Fibroblast of lung (primary cell): ENCODE results near the gene MDC1. TPM values are rescaled to one million over a fixed set of nuclear protein-coding genes. Genes with fewer than 3 reads are reported as not detected.

ENCODE experiments used
- DNase-seq, 2 donors: peaks; one replicate each; pipeline versions ENCODE4 v3.0.0 to v3.0.0-alpha.2; 2010; ENCODE audit warnings: low read depth in 2 of 2
- H2AFZ ChIP-seq: 2 replicates; pipeline ENCODE4 v1.5.1; 2012; ENCODE audit warnings: low read length, control low read depth, inconsistent platforms
- H3K27ac ChIP-seq: 2 replicates; pipeline ENCODE4 v1.5.1; 2011; ENCODE audit warnings: low read length, control low read depth; ENCODE audit not compliant: insufficient read depth
- H3K27me3 ChIP-seq: 2 replicates; pipeline ENCODE4 v1.5.1; 2011; ENCODE audit warnings: mild to moderate bottlenecking, low read length; ENCODE audit not compliant: control insufficient read depth, insufficient read depth
- H3K36me3 ChIP-seq: 2 replicates; pipeline ENCODE4 v1.5.1; 2011; ENCODE audit warnings: low read length; ENCODE audit not compliant: control insufficient read depth, insufficient read depth
- H3K4me1 ChIP-seq: 2 replicates; pipeline ENCODE4 v1.5.1; 2011; ENCODE audit warnings: low read length; ENCODE audit not compliant: control insufficient read depth, insufficient read depth; ENCODE audit errors: extremely low read depth
- H3K4me2 ChIP-seq: 2 replicates; pipeline ENCODE4 v1.5.1; 2011; ENCODE audit warnings: low read length, control low read depth; ENCODE audit not compliant: insufficient read depth; ENCODE audit errors: extremely low read depth
- H3K4me3 ChIP-seq, 4 experiments: fragments of 200-600 bp in 1 of 4; sonication (generic) in 1 of 4; replicated peaks in 1 of 4; 2 replicates each; pipeline ENCODE4 v1.5.1; 2011 to 2016; ENCODE audit warnings: low read length in 4 of 4, low read depth in 3 of 4, mild to moderate bottlenecking in 3 of 4, control low read depth in 2 of 4, inconsistent platforms in 1 of 4, mixed read lengths in 1 of 4; ENCODE audit not compliant: insufficient read depth in 1 of 4; ENCODE audit errors: control extremely low read depth in 1 of 4
- H3K79me2 ChIP-seq: 2 replicates; pipeline ENCODE4 v1.5.1; 2012; ENCODE audit warnings: mild to moderate bottlenecking, low read length, inconsistent platforms; ENCODE audit not compliant: control insufficient read depth, insufficient read depth
- H3K9ac ChIP-seq: 2 replicates; pipeline ENCODE4 v1.5.1; 2011; ENCODE audit warnings: mild to moderate bottlenecking, low read length, control low read depth; ENCODE audit not compliant: insufficient read depth
- H3K9me3 ChIP-seq: 2 replicates; pipeline ENCODE4 v1.5.1; 2012; ENCODE audit warnings: low read depth, low read length; ENCODE audit not compliant: control insufficient read depth, insufficient read depth
- H4K20me1 ChIP-seq: 2 replicates; pipeline ENCODE4 v1.5.1; 2011; ENCODE audit warnings: low read length; ENCODE audit not compliant: control insufficient read depth, insufficient read depth; ENCODE audit errors: extremely low read depth
- EZH2 ChIP-seq: IDR thresholded peaks from 2 replicates; pipeline ENCODE4 v1.5.1; 2012; ENCODE audit warnings: low read length, control low read depth, mild to moderate bottlenecking; ENCODE audit errors: missing control alignments
- polyA plus RNA-seq, 2 donors: library from polyadenylated mRNA; depleted of rRNA in 1 of 2; stranded (reverse) in 1 of 2; unstranded in 1 of 2; fragments of >200 nt; gene quantifications; 2 replicates each; pipeline ENCODE4 v1.2.1, GENCODE V29; 2011 to 2012; ENCODE audit warnings: missing spikeins in 1 of 2
- total RNA-seq: library from RNA; depleted of rRNA; stranded (reverse); fragments of >200 nt; gene quantifications from 2 replicates; pipeline ENCODE4 v1.2.1, GENCODE V29; 2014
- TF ChIP-seq, protein P1 (sequence below), 2 donors: IDR thresholded peaks in 1 of 2; conservative IDR thresholded peaks in 1 of 2; 1 replicate in 1 of 2; 2 replicates in 1 of 2; pipeline ENCODE4 v1.5.1; 2011 to 2012; ENCODE audit warnings: low read length in 2 of 2, control low read depth in 1 of 2, inconsistent platforms in 1 of 2, low read depth in 1 of 2, mild to moderate bottlenecking in 1 of 2

MDC1 gene
- total and polyA plus RNA-seq, 2 donors (not counting 1 experiment from before 2014, with no cell fraction given): 3.3 to 5.0 TPM

DNA sequence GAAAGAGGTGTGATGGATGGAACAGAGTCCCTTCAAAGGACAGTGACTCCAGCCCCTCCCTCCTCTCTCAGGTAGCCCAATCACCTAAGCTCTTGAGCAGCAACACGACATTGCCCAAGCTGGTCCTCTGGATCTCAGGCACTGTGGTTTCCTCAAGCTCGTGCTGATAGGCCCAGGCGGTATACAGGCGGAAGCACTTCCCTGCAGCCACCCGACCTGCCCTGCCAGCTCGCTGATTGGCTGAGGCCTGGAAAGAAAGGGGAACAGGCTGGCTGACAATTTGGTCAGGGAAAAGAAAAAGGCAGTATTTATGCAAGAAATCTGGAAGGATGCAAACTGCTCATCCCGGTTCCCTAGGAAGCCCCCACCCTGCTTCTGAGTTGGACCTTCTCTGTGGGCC lies 60.6 kb downstream of the MDC1 start:
- Histone ChIP-seq H3K79me2 (no peaks in the 10 kb centered on the region), H3K4me3 (no peak overlapping the region), H4K20me1 (no peaks in the 10 kb centered on the region), H3K27ac (no peak overlapping the region), H2AFZ (no peak overlapping the region), H3K4me1 (no peaks in the 10 kb centered on the region), H3K36me3 (peaks cover 15% of the 10 kb centered on the region), H3K9ac (no peak overlapping the region), H3K4me2 (no peak overlapping the region), H3K9me3 (no peaks in the 10 kb centered on the region), H3K27me3 (no peaks in the 10 kb centered on the region)
- TF ChIP-seq EZH2: no peak
- TF ChIP-seq, protein P1, sequence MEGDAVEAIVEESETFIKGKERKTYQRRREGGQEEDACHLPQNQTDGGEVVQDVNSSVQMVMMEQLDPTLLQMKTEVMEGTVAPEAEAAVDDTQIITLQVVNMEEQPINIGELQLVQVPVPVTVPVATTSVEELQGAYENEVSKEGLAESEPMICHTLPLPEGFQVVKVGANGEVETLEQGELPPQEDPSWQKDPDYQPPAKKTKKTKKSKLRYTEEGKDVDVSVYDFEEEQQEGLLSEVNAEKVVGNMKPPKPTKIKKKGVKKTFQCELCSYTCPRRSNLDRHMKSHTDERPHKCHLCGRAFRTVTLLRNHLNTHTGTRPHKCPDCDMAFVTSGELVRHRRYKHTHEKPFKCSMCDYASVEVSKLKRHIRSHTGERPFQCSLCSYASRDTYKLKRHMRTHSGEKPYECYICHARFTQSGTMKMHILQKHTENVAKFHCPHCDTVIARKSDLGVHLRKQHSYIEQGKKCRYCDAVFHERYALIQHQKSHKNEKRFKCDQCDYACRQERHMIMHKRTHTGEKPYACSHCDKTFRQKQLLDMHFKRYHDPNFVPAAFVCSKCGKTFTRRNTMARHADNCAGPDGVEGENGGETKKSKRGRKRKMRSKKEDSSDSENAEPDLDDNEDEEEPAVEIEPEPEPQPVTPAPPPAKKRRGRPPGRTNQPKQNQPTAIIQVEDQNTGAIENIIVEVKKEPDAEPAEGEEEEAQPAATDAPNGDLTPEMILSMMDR (conservative IDR thresholded peaks at IDR 0.05 in 1 of 2, IDR thresholded peaks at IDR 0.05 in 1 of 2; ENCODE audit: low read depth in 1 of 2, low read length in 2 of 2): no peak
- no peak for DNase-seq

DNA sequence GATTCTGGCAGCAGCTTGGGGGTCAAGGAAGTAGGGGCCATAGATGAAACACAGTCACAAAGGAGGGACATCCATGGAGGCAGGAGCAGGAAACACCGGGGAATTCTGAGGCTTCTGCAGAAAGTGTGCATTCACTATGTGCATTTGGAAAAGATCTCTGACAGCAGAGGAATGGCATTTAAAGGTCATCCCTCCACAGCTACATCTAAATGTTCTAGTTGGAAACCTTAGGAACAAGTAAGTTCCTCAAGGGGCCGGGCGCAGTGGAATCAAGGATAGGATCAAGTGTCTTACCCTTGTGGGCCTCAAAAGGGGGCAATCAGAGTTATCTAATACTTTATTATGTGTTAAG lies 61.4 kb downstream of the MDC1 start:
- Histone ChIP-seq H3K9me3 (no peaks in the 10 kb centered on the region), H3K36me3 (peaks cover 14% of the 10 kb centered on the region), H3K4me2 (no peak overlapping the region), H3K27ac (no peak overlapping the region), H3K9ac (no peak overlapping the region), H2AFZ (no peak overlapping the region), H3K4me3 (no peak overlapping the region), H3K4me1 (no peaks in the 10 kb centered on the region), H3K79me2 (no peaks in the 10 kb centered on the region), H3K27me3 (no peaks in the 10 kb centered on the region), H4K20me1 (no peaks in the 10 kb centered on the region)
- DNase-seq: no peak
- TF ChIP-seq, protein P1 (conservative IDR thresholded peaks at IDR 0.05 in 1 of 2, IDR thresholded peaks at IDR 0.05 in 1 of 2; ENCODE audit: low read depth in 1 of 2, low read length in 2 of 2): no peak
- no peak for TF ChIP-seq EZH2

DNA sequence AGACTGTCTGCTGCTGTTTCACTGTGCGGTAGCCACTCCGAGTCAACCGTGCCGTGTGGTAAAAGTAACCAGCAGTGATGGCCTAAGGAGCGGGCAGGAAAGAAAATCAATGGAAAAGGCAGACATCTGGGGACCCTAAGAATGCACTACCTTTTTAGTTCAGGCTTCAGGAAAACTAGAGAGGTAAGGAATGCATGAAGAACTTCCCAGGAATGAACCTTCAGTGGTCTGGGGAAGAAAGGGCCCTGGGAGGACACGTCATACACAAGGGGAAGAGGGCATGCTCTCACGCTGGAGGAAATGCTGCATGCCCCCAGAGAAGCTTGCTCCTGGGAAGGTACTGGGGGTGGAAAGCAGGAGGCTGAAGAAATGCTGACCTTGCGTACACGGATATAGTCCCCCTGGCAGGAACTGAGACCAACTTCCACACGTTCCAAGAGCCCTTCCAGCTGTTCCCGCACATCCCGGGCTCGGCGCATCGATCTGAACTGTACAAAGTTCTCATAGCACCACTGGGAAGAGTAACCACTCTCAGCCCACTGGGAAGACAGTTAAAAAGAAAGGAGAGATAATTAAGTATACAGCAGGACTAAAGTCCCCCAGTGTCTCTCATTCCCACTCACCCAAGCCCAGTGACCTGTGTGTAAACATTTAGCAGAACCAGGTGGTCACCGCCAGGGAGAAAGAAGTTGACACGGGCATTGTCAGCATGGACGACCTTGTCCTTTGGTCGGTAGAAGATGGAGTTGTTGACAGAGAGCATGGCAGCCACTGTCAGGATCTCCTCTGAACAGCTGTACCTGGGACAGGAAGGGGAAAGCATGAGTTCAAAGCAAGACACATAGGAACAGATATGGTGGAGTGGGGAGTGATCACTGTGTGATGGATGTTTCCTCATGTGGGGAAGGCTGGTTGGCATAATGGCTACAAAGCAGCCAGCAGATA lies 62.0 kb downstream of the MDC1 start:
- no peak overlapping the region for H3K4me3 ChIP-seq

More for the DNA sequence above, 62.0 kb downstream of the MDC1 start:
- H3K27ac ChIP-seq: no peak overlapping the region
- H2AFZ ChIP-seq: no peak overlapping the region
- no peak for TF ChIP-seq EZH2
- TF ChIP-seq, protein P1 (conservative IDR thresholded peaks at IDR 0.05 in 1 of 2, IDR thresholded peaks at IDR 0.05 in 1 of 2; ENCODE audit: low read depth in 1 of 2, low read length in 2 of 2): no peak
- H3K27me3 ChIP-seq: no peaks in the 10 kb centered on the region
- H3K4me1 ChIP-seq: no peaks in the 10 kb centered on the region
- no peaks in the 10 kb centered on the region for H4K20me1 ChIP-seq
- no peaks in the 10 kb centered on the region for H3K79me2 ChIP-seq
- peak in 1 of 2 donors; percentile 8 for DNase-seq
- H3K36me3 ChIP-seq: peaks cover 13% of the 10 kb centered on the region
- H3K9me3 ChIP-seq: no peaks in the 10 kb centered on the region
- no peak overlapping the region for H3K4me2 ChIP-seq
- H3K9ac ChIP-seq: no peak overlapping the region
